Measurements from ENCODE around the gene CEMIP.

Gene CEMIP

DNA sequence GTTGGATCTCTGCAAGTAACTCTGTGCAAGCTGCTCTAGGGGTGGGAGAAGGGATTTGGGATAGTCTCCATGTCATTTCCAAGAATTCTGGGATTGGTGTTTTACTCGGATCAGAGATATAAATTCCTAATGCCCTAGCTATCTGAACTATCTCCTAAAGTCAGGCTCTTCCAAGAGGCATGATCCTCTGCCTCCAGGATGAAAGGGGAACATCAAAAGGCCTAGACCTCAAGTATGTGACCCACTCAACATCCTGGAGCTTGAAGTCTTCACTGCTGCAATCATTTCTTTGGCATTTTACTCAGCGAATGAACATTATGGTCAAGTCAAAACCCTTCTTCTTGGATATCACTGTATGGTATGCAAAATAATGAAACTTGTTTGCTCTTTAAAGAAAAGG is 104.5 kb downstream of the CEMIP start (continued):
- TF ChIP-seq, protein P1, sequence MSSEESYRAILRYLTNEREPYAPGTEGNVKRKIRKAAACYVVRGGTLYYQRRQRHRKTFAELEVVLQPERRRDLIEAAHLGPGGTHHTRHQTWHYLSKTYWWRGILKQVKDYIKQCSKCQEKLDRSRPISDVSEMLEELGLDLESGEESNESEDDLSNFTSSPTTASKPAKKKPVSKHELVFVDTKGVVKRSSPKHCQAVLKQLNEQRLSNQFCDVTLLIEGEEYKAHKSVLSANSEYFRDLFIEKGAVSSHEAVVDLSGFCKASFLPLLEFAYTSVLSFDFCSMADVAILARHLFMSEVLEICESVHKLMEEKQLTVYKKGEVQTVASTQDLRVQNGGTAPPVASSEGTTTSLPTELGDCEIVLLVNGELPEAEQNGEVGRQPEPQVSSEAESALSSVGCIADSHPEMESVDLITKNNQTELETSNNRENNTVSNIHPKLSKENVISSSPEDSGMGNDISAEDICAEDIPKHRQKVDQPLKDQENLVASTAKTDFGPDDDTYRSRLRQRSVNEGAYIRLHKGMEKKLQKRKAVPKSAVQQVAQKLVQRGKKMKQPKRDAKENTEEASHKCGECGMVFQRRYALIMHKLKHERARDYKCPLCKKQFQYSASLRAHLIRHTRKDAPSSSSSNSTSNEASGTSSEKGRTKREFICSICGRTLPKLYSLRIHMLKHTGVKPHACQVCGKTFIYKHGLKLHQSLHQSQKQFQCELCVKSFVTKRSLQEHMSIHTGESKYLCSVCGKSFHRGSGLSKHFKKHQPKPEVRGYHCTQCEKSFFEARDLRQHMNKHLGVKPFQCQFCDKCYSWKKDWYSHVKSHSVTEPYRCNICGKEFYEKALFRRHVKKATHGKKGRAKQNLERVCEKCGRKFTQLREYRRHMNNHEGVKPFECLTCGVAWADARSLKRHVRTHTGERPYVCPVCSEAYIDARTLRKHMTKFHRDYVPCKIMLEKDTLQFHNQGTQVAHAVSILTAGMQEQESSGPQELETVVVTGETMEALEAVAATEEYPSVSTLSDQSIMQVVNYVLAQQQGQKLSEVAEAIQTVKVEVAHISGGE (tag by site-specific recombination; conservative IDR thresholded peaks at IDR 0.05; ENCODE audit: low read depth): no peak
- TF ChIP-seq, protein P2, sequence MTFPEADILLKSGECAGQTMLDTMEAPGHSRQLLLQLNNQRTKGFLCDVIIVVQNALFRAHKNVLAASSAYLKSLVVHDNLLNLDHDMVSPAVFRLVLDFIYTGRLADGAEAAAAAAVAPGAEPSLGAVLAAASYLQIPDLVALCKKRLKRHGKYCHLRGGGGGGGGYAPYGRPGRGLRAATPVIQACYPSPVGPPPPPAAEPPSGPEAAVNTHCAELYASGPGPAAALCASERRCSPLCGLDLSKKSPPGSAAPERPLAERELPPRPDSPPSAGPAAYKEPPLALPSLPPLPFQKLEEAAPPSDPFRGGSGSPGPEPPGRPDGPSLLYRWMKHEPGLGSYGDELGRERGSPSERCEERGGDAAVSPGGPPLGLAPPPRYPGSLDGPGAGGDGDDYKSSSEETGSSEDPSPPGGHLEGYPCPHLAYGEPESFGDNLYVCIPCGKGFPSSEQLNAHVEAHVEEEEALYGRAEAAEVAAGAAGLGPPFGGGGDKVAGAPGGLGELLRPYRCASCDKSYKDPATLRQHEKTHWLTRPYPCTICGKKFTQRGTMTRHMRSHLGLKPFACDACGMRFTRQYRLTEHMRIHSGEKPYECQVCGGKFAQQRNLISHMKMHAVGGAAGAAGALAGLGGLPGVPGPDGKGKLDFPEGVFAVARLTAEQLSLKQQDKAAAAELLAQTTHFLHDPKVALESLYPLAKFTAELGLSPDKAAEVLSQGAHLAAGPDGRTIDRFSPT (tag by site-specific recombination; IDR thresholded peaks at IDR 0.05): no peak
- TF ChIP-seq, protein P3, sequence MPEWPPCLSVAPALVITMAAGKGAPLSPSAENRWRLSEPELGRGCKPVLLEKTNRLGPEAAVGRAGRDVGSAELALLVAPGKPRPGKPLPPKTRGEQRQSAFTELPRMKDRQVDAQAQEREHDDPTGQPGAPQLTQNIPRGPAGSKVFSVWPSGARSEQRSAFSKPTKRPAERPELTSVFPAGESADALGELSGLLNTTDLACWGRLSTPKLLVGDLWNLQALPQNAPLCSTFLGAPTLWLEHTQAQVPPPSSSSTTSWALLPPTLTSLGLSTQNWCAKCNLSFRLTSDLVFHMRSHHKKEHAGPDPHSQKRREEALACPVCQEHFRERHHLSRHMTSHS (tag by site-specific recombination; IDR thresholded peaks at IDR 0.05): no peak
- TF ChIP-seq, protein P4, sequence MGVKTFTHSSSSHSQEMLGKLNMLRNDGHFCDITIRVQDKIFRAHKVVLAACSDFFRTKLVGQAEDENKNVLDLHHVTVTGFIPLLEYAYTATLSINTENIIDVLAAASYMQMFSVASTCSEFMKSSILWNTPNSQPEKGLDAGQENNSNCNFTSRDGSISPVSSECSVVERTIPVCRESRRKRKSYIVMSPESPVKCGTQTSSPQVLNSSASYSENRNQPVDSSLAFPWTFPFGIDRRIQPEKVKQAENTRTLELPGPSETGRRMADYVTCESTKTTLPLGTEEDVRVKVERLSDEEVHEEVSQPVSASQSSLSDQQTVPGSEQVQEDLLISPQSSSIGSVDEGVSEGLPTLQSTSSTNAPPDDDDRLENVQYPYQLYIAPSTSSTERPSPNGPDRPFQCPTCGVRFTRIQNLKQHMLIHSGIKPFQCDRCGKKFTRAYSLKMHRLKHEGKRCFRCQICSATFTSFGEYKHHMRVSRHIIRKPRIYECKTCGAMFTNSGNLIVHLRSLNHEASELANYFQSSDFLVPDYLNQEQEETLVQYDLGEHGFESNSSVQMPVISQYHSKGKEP (tag by site-specific recombination; IDR thresholded peaks at IDR 0.05): no peak
- no peak for TF ChIP-seq OVOL3 (tag by site-specific recombination; IDR thresholded peaks at IDR 0.05)

DNA sequence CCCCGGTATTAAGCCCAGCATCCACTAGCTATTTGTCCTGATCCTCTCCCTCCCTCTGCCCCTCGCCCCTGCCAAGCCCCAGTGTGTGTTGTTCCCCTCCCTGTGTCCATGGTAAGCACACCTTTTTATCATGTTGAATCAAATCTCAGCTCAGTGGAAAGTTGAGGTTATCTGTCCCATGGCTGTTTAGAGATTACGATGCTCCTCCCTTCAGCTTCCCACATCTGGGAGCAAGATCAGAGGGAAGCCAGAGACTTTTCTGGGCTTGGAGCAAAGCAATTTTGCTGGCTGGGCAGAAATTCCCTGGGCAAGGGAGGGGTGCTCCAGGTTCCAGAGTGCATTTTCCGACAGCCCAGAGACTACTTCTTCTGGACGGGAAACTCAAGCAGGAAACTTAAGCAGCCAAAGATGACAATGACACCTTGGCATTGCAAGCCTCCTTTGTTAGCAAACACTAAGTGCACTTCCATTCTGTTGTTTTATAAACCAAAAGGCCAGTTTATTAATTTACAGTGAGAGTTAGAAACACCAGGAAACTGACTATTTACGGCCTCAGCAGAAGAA is 105.9 kb downstream of the CEMIP start:
- POLR2A ChIA-PET: no interaction called here
- Histone ChIP-seq H3K4me3 (ENCODE audit: low read depth, low read length) (no peak overlapping the region), H3K9me3 (ENCODE audit: control insufficient read depth, insufficient read depth, low read depth, low read length) (no peaks in the 10 kb centered on the region), H3K36me3 (ENCODE audit: control insufficient read depth in 2 of 2, insufficient read depth in 1 of 2, low read length in 2 of 2) (no peaks in the 10 kb centered on the region; a peak in 1 of 3 replicates), H3K4me1 (ENCODE audit: control insufficient read depth, insufficient read depth, low read length) (peaks cover 4% of the 10 kb centered on the region; the same call in 1 of the 2 replicates), H3K27ac (ENCODE audit: extremely low read depth, low read depth, low read length) (no peak overlapping the region)
- no peak for TF ChIP-seq ZNF585B (tag by site-specific recombination; IDR thresholded peaks at IDR 0.05)
- TF ChIP-seq ZNF121 (tag by site-specific recombination; IDR thresholded peaks at IDR 0.05): no peak
- TF ChIP-seq YY2 (tag by site-specific recombination; IDR thresholded peaks at IDR 0.05): no peak
- no peak for TF ChIP-seq FEZF1 (tag by site-specific recombination; IDR thresholded peaks at IDR 0.05)
- TF ChIP-seq, protein P4 (tag by site-specific recombination; IDR thresholded peaks at IDR 0.05): no peak
- no peak for TF ChIP-seq KLF8 (tag by site-specific recombination; IDR thresholded peaks at IDR 0.05)
- TF ChIP-seq ZNF391 (tag by site-specific recombination; IDR thresholded peaks at IDR 0.05; ENCODE audit: borderline replicate concordance, low read depth): no peak
- TF ChIP-seq IKZF3 (tag by site-specific recombination; IDR thresholded peaks at IDR 0.05): no peak
- no peak for TF ChIP-seq GFI1B (tag by site-specific recombination; IDR thresholded peaks at IDR 0.05)
- no peak for TF ChIP-seq ZNF354C (tag by site-specific recombination; IDR thresholded peaks at IDR 0.05; ENCODE audit: borderline replicate concordance, low read depth)
- TF ChIP-seq ZNF324 (tag by site-specific recombination; IDR thresholded peaks at IDR 0.05): no peak
- TF ChIP-seq ZNF112 (tag by site-specific recombination; IDR thresholded peaks at IDR 0.05): no peak
- no peak for TF ChIP-seq ZNF114 (tag by site-specific recombination; IDR thresholded peaks at IDR 0.05)
- no peak for TF ChIP-seq ZNF626 (tag by site-specific recombination; IDR thresholded peaks at IDR 0.05)
- TF ChIP-seq ZNF174 (tag by site-specific recombination; IDR thresholded peaks at IDR 0.05): no peak
- no peak for TF ChIP-seq ZNF785 (tag by site-specific recombination; IDR thresholded peaks at IDR 0.05)
- TF ChIP-seq ZSCAN16 (tag by site-specific recombination; IDR thresholded peaks at IDR 0.05): no peak
- TF ChIP-seq BCL11A (tag by site-specific recombination; IDR thresholded peaks at IDR 0.05; ENCODE audit: low read depth): no peak
- CTCF ChIA-PET: interaction anchor here (0.7 to 1.6 kb wide), 2 partner anchors 85 to 518 kb away, joined by 3 to 4 read pairs; no protein-coding TSS in a partner anchor

Data from HEK293 (cell line).